B cell (primary cell): ENCODE measurements around the gene RBPJ.

Source experiments
- CTCF ChIP-seq: fragments of 200-600 bp; IDR thresholded peaks from one replicate; pipeline ENCODE4 v1.8.0; 2022; ENCODE audit warnings: antibody characterized with exemption, mild to moderate bottlenecking
- EZH2 ChIP-seq: IDR thresholded peaks from 2 replicates; pipeline ENCODE4 v1.6.1; 2012; ENCODE audit warnings: borderline replicate concordance, low read depth, mild to moderate bottlenecking, moderate library complexity, low read length; ENCODE audit not compliant: insufficient read depth, poor library complexity, severe bottlenecking

DNA sequence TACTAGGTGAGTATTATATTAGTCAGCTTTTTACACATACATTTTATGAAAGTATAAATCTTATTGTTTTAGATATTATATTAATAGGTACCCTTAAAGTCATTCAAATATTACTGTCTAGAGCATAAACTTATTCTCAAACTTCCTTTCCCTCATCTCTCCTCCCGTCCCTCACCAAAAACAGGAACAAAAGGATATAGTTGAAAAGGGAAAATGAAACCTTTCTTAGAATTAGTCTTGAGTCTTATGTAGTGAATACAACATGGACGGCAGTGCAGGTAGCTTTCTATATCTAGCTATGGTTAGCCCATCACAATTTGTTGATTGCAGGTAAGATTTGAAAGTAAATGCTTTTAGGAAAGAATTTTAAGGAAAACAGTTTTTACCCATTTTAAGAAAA, 65.6 kb downstream of the RBPJ start:
- no peak for TF ChIP-seq CTCF
- no peak for TF ChIP-seq EZH2
